Measurements from ENCODE around the gene ABCB1.
"Not testable (repeated sequence)": the region's sequence is repeated elsewhere in the genome, so short reads cannot be mapped to it uniquely, and the experiment has no call there.

Gene ABCB1

GRCh38 chr7:87465534-87465880, 135.2 kb downstream of the ABCB1 start:
- not testable (repeated sequence) for DNase-seq

- DNase-seq, result not testable (repeated sequence)
Observed at GRCh38 chr7:87464830-87465533, 135.7 kb downstream of the ABCB1 start.

GRCh38 chr7:87463982-87464381, 136.7 kb downstream of the ABCB1 start:
- DNase-seq, result no peak

GRCh38 chr7:87460444-87460843, 140.2 kb downstream of the ABCB1 start:
- DNase-seq, result not testable (repeated sequence)

GRCh38 chr7:87459941-87460340, 140.7 kb downstream of the ABCB1 start:
- no peak for DNase-seq

- DNase-seq, result no peak
Observed at GRCh38 chr7:87458148-87458547, 142.5 kb downstream of the ABCB1 start.

GRCh38 chr7:87456247-87456646, 144.4 kb downstream of the ABCB1 start:
- no peak for DNase-seq

All from NCI-H446 (cell line).